HG03521 (cell line): Measurements from ENCODE around the gene CWC25.
"Not testable (repeated sequence)": the region's sequence is repeated elsewhere in the genome, so short reads cannot be mapped to it uniquely, and the experiment has no call there.

Experiments used
- ATAC-seq: cut with Tn5 transposase; IDR thresholded peaks from one replicate; pipeline ENCODE4 v1.9.1; 2021; ENCODE audit warnings: mild to moderate bottlenecking, moderate library complexity; ENCODE audit not compliant: unreplicated experiment

Gene CWC25

DNA sequence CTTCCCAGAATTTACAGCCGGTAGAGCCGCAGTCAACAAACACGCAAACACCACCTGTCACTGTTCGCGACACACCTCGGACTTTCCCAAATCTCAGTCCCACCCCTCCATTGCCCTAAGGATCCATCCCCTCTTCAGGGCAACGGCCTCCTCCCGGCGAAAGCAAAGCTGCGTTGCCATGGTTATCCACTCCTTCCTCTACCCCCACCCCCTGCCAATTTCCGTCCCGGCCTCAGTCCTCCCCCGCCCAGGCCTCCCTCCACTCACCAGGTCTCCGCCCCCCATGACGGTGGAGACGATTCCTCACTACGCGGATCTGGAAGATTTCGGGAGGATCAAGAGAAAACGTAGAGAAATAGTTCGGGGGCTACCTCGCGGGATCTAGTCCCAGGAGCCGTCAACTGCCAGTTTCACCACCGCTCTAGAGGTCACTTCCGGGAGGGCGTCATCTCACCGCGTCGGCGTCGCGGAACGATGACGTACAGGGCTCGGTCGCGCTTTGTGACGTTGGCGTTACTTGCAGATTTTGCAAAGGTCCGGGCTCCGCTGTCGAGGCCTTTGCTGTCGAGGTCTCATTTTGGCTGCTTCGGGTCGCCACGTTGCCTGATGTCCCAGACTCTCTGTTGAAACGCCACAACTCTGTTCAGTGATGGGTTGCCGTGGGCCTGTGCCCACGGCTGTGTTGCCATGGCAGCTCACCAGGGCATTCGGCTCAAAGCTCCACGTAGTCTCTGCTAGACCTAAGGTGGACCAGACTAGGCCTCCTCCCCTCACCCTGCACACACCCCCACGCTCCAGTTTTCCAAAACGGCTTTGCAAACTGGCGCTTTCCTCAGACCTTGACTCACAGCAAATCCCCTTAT is at the start of gene CWC25:
CWC25 (minus strand) TSS at position 423 of the 863 bp plus-strand sequence; CDS start at position 285, 138 bp downstream.
- peak; percentile 83 for ATAC-seq

- no peak for ATAC-seq
These were observed 48.7 kb upstream of the CWC25 start for GRCh38 chr17:38873640-38874380.

DNA sequence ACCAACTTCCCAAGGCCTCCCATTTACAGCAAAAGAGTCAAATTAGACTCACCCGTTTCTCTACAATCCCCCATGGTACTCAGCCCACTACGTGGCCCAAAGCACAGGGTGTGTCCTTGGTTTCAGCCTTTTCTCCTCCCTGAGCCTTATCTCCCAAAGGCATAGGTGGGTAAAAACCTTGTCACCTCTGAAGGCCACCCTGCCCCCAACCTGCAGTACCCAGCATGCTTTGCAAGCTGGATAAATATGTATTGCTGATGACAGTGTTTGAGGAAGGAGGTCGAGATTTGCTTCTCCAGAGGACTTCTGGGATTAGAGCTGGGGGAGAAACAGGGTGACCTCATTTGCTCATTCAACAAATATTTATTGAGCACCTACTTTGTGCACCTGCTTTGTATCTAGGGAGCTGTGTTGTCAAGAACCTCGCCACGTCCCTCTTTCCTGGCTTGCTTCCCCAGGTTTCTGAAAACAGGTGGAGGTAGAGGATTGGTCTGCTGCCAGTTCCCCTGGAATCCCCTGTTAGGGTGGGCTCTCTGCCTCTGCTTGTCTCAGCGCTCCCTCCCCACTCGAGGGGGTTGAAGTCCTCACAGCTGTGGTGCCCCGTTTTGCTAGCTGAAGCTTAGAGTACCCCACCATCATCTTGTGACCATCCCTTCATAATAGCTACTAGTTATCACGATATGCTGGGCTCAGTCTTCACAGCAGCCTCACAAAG is 47.7 kb upstream of the CWC25 start:
- no peak for ATAC-seq

DNA sequence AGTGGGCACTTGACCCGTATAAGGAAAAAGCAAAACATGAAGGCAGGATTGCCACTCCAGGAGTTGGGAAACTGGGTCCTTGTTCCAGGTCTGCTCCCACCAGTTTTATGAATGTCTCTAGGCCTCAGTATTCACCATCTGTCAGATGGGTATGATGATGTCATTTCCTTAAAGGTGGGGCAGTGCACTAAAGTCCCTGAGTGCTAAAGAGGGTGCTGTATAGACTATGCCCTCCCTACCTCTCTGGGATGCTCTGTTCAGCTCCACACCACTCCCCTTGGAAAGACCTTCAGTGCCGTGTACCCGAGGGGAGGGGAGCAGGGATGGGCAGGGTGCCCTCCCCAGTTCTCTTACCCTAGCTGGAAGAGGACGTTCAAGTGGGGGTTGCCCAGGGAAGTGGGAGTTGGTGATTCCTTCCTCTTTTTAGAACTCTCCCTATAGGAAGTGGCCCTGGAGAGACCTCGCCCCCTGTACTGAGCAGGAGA is 46.9 kb upstream of the CWC25 start:
- ATAC-seq = no peak

GRCh38 chr17:38871247-38872015 is 46.3 kb upstream of the CWC25 start:
- no peak for ATAC-seq

- peak; percentile 31 for ATAC-seq
These were observed 45.4 kb upstream of the CWC25 start for GRCh38 chr17:38870259-38871165.

DNA sequence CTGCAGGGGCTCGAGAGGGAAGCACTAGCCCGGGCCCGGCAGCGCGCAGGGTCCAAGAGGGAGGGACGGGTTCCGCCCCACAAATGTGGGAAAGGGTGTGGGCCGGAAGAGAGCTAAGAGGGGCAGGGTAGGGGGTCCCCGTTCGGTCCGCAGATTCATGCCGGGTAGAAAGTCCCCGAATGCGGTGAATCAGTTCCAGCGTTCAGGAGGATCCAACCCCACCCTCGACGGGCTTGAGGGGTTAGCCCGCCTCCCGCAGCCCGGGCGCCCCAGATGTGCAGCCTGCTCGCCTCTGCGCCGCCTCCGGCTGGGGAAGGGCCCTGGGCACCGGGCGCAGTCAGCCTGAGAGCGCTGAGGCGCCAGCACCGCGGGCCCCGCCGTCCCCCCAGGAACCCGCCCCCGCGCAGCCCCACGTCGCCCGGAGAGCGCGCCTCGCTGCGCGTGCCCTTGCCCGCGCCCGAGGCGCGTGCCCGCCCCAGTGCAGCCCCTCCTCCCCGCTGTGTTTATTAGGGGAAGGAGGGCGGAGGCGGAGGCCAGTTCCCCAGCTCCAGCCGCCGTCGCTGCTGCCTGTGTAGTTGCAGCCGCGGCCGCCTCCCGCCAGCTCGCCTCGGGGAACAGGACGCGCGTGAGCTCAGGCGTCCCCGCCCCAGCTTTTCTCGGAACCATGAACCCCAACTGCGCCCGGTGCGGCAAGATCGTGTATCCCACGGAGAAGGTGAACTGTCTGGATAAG is 44.6 kb upstream of the CWC25 start, which contains the start of gene LASP1:
LASP1 (plus strand) TSS at position 533 of the 733 bp plus-strand sequence; CDS start at position 665, 132 bp downstream.
- peak; percentile 43 for ATAC-seq

DNA sequence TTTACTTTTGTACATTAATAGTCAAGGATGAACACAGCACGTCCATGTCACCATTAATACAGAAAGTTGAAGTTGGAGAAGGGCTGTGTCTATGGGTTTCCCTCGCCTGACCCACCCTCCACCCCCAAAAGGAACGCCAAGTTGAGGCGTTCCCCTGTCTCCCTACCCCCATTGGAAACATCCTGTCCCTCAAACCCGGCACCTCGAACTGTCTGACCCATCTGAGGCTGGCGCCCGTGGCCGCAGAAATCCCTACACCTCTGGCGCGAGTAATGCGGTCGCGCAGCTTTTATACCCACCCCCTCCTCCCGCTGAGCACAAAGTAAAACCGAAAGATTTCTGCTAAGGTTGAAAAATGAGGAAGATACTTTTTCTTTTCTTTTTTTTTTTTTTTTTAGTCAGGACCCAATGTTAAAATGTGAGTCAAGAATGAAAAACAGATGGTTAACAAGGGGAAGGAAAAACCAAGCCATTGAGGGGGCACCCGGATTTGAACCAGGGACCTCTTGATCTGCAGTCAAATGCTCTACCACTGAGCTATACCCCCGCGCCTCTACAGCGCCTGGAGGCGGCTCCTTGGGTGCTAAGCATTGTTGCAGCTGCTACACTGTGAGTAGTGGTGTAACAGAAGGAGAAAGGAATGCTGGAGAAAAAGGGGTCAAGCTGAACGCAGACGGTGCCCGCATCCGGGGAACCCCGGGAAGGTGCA is 43.9 kb upstream of the CWC25 start:
- peak; percentile 22 for ATAC-seq

DNA sequence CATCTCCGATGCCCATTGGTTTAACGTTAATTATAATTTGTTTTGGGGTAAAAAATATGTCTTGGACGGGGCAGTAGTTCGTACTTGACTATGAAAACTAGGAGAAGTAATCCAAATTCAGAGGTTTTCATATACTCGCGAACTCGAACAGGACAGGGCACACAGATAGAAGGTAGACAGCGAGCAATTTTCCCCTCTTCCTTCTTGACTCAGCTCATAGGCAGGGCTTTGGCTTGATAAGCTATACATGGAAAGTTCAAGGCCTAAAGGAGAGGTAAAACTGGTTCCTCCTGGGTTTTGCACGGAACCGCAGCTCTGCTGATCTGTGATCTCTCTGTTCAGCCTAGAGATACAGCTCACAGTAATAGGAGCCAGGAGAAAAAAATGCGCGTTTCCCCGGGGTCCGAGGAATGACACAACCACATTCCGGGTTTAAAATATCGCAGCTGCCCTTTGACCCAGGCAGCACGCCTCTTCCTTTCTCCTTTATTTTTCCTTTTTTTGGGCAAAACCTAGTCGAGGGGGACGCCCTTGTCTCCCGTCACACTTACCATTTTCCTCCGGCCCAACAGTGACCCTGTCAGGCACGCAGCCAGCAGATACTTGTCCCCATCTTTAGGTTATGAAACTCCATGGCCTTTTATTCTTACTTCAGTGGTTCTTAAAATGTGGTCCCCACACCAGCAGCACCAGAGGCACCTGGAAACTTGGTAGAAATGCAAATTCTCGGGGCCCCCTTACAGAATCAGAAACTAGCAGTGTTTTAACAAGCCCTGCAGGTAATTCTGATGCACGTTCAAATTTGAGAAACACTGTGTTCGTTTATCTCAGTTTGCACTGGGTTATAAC is 43.1 kb upstream of the CWC25 start:
- no peak for ATAC-seq

DNA sequence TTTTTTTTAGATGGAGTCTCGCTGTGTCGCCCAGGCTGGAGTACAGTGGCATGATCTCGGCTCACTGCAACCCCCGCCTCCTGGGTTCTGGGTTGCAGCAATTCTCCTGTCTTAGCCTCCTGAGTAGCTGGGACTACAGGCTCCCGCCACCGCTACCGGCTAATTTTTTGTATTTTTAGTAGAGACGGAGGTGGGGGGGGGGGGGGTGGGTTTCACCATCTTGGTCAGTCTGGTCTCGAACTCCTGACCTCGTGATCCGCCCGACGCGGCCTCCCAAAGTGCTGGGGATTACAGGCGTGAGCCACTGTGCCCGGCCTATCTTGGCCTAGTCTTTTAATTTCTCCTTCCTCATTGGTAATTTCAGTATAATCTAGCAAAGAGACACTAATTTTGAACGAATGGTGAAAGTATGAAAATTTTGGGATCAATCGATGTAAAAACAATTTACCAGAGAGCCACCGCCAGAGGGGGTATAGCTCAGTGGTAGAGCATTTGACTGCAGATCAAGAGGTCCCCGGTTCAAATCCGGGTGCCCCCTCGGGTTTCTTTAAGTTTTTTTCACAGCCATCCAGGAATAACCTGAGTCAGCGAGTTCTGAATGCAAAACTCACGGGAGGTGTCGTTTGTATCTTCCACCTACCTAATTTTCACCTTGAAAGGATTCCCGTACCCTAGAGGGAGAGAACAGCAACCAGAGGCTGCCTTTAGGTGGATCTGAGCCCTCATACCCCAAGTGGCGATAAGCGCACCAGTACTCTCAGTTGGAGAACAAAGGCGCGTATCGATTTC is 42.3 kb upstream of the CWC25 start:
- no peak for ATAC-seq

GRCh38 chr17:38864636-38865398 is 39.7 kb upstream of the CWC25 start:
- ATAC-seq = no peak

DNA sequence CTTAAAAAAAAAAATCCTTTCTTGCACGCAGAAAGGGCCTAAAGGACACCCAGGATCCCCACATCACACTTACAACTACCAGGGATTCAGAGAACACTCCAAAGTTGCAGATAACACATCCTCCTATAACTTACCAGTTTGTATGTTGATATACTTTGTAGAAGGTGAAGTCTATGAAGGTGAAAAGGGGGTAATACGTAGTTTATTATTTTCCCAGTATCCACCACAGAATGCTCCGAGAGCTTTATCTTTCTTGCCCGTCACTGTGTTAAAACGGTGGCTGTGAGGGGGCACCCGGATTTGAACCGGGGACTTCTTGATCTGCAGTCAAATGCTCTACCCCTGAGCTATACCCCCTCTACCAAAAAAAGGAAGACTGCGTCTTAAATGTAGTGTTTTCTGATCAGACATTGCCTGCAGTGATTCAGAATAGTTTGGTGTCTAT is 36.3 kb upstream of the CWC25 start:
- no peak for ATAC-seq

DNA sequence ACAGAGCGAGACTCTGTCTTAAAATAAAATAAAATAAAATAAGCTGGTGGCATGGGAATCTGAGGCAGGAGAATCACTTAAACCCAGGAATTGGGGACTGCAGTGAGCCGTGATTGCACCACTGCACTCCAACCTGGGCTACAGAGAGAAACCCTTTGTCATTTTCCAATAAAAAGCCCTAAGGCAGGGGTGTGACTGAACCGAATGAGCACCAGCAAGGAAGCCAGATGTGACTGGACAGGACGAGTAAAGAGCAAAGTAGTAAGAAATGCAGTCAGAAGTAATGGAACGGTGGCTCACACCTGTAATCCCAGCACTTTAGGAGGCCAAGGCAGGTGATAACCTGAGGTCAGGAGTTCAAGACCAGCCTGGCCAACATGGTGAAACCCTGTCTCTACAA is 32.1 kb upstream of the CWC25 start:
- ATAC-seq = no peak

GRCh38 chr17:38855101-38855714 is 30.1 kb upstream of the CWC25 start:
- ATAC-seq = not testable (repeated sequence)
